Measurements from ENCODE around the gene TANK. TPM values are rescaled to one million over a fixed set of nuclear protein-coding genes. Genes with fewer than 3 reads are reported as not detected.

The TANK gene
- total and polyA plus RNA-seq, 2 of the 13 experiments (the other 11 are each of a cell fraction or from before 2014, with no cell fraction given), result 66.9 to 96.1 TPM

GRCh38 chr2:161159456-161160225 is 587 bp upstream of the TANK start (continued):
- TF ChIP-seq FOXP1 (IDR thresholded peaks at IDR 0.05) (peak; percentile 98), FOXP1 (CRISPR knock-in tag; IDR thresholded peaks at IDR 0.05) (peak; percentile 98), ZNF646 (CRISPR knock-in tag; IDR thresholded peaks at IDR 0.05) (0 out of 2 replicates have a peak, but pooled peaks have one; percentile 18), DRAP1 (CRISPR knock-in tag; IDR thresholded peaks at IDR 0.05) (peak; percentile 94), HDAC1 (CRISPR knock-in tag; IDR thresholded peaks at IDR 0.05) (peak; percentile 37; the same call in 1 of the 2 replicates), PHB2 (IDR thresholded peaks at IDR 0.05; ENCODE audit: partially characterized antibody) (no peak), ZFP37 (CRISPR knock-in tag; IDR thresholded peaks at IDR 0.05; ENCODE audit: borderline replicate concordance) (no peak), ZFP82 (CRISPR knock-in tag; IDR thresholded peaks at IDR 0.05; ENCODE audit: borderline replicate concordance) (0 out of 2 replicates have a peak, but pooled peaks have one; percentile 41), MIXL1 (CRISPR knock-in tag; IDR thresholded peaks at IDR 0.05) (peak; percentile 49; the same call in 1 of the 2 replicates), HOMEZ (CRISPR knock-in tag; IDR thresholded peaks at IDR 0.05; ENCODE audit: low read depth) (peak; percentile 26; the same call in 1 of the 2 replicates), ATF4 (CRISPR knock-in tag; IDR thresholded peaks at IDR 0.05) (no peak)
- TF ChIP-seq, protein P1, sequence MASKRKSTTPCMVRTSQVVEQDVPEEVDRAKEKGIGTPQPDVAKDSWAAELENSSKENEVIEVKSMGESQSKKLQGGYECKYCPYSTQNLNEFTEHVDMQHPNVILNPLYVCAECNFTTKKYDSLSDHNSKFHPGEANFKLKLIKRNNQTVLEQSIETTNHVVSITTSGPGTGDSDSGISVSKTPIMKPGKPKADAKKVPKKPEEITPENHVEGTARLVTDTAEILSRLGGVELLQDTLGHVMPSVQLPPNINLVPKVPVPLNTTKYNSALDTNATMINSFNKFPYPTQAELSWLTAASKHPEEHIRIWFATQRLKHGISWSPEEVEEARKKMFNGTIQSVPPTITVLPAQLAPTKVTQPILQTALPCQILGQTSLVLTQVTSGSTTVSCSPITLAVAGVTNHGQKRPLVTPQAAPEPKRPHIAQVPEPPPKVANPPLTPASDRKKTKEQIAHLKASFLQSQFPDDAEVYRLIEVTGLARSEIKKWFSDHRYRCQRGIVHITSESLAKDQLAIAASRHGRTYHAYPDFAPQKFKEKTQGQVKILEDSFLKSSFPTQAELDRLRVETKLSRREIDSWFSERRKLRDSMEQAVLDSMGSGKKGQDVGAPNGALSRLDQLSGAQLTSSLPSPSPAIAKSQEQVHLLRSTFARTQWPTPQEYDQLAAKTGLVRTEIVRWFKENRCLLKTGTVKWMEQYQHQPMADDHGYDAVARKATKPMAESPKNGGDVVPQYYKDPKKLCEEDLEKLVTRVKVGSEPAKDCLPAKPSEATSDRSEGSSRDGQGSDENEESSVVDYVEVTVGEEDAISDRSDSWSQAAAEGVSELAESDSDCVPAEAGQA (IDR thresholded peaks at IDR 0.05; ENCODE audit: low read depth), result no peak
- TF ChIP-seq, protein P1 (CRISPR knock-in tag; IDR thresholded peaks at IDR 0.05; ENCODE audit: borderline replicate concordance), result peak; percentile 77; the same call in 1 of the 2 replicates

All from HepG2 (cell line).